GM21367 (cell line): Measurements from ENCODE around the gene C22orf15.
"Not testable (repeated sequence)": the region's sequence is repeated elsewhere in the genome, so short reads cannot be mapped to it uniquely, and the experiment has no call there.

ENCODE experiments used
- ATAC-seq: cut with Tn5 transposase; IDR thresholded peaks from one replicate; pipeline ENCODE4 v1.9.1; 2021; ENCODE audit not compliant: unreplicated experiment

The C22orf15 gene

GRCh38 chr22:23762842-23763578 is at the start of gene C22orf15:
TSS of gene C22orf15 (plus strand) at chr22:23762990. CDS start at chr22:23763307, 317 bp downstream.
- no peak for ATAC-seq

GRCh38 chr22:23713696-23714595 is 48.8 kb upstream of the C22orf15 start:
- ATAC-seq = no peak

- no peak for ATAC-seq
Measured at GRCh38 chr22:23714596-23715578, 47.9 kb upstream of the C22orf15 start.

GRCh38 chr22:23715806-23716375 is 46.9 kb upstream of the C22orf15 start:
- no peak for ATAC-seq

GRCh38 chr22:23716811-23717801 is 45.7 kb upstream of the C22orf15 start:
- peak; percentile 59 for ATAC-seq

- ATAC-seq = no peak
Measured at GRCh38 chr22:23718371-23719165, 44.2 kb upstream of the C22orf15 start.

- no peak for ATAC-seq
Measured at GRCh38 chr22:23720855-23721254, 41.9 kb upstream of the C22orf15 start.

- ATAC-seq = no peak
Measured at GRCh38 chr22:23722160-23722559, 40.6 kb upstream of the C22orf15 start.

- no peak for ATAC-seq
Measured at GRCh38 chr22:23722724-23723123, 40.1 kb upstream of the C22orf15 start.

GRCh38 chr22:23728108-23728507 is 34.7 kb upstream of the C22orf15 start:
- not testable (repeated sequence) for ATAC-seq

GRCh38 chr22:23737696-23738095 is 25.1 kb upstream of the C22orf15 start:
- no peak for ATAC-seq

GRCh38 chr22:23742505-23743264 is 20.1 kb upstream of the C22orf15 start:
- ATAC-seq = no peak

GRCh38 chr22:23743303-23743705 is 19.5 kb upstream of the C22orf15 start:
- no peak for ATAC-seq

- ATAC-seq = no peak
Measured at GRCh38 chr22:23744001-23744400, 18.8 kb upstream of the C22orf15 start.

GRCh38 chr22:23744485-23744884 is 18.3 kb upstream of the C22orf15 start:
- ATAC-seq = no peak

- ATAC-seq = no peak
Measured at GRCh38 chr22:23745791-23746190, 17.0 kb upstream of the C22orf15 start.

GRCh38 chr22:23749841-23750301 is 12.9 kb upstream of the C22orf15 start:
- no peak for ATAC-seq

- no peak for ATAC-seq
Measured at GRCh38 chr22:23750367-23750713, 12.4 kb upstream of the C22orf15 start.
